Neural cell (in vitro differentiated cells): ENCODE data around the gene PAX6. TPM values are rescaled to one million over a fixed set of nuclear protein-coding genes. Genes with fewer than 3 reads are reported as not detected.

ENCODE experiments used
- H2AFZ ChIP-seq: fragments of 200-600, 300-800 bp; sonication (generic), shearing (Covaris generic); 2 replicates; pipeline ENCODE4 v1.6.0; 2014; ENCODE audit warnings: low read depth, mild to moderate bottlenecking, antibody characterized with exemption, low read length, moderate library complexity
- H3F3A ChIP-seq: fragments of 200-600 bp; shearing (Covaris generic); 2 replicates; pipeline ENCODE4 v1.6.1; 2016; ENCODE audit warnings: mild to moderate bottlenecking, moderate library complexity, mixed read lengths, antibody characterized with exemption, low read length; ENCODE audit not compliant: insufficient read depth, poor library complexity, severe bottlenecking
- H3K27ac ChIP-seq: fragments of 200-600, 300-800 bp; sonication (generic), shearing (Covaris generic); 2 replicates; pipeline ENCODE4 v1.5.1; 2014; ENCODE audit warnings: mild to moderate bottlenecking, low read length, moderate library complexity
- H3K27me3 ChIP-seq: fragments of 300-800, 200-600 bp; sonication (generic), shearing (Covaris generic); 2 replicates; pipeline ENCODE4 v1.6.0; 2014; ENCODE audit warnings: mild to moderate bottlenecking, low read depth, low read length, moderate library complexity; ENCODE audit not compliant: insufficient read depth
- H3K36me3 ChIP-seq: fragments of 300-800, 200-600 bp; sonication (generic), shearing (Covaris generic); 2 replicates; pipeline ENCODE4 v1.5.1; 2014; ENCODE audit warnings: mild to moderate bottlenecking, antibody characterized with exemption, low read length, moderate library complexity; ENCODE audit not compliant: insufficient read depth
- H3K4me2 ChIP-seq: fragments of 300-800, 200-600 bp; sonication (generic), shearing (Covaris generic); 2 replicates; pipeline ENCODE4 v1.6.0; 2014; ENCODE audit warnings: mild to moderate bottlenecking, low read length
- H3K4me3 ChIP-seq: fragments of 300-800, 200-600 bp; sonication (generic), shearing (Covaris generic); 2 replicates; pipeline ENCODE4 v1.5.1; 2014; ENCODE audit warnings: mild to moderate bottlenecking, low read length, moderate library complexity
- H3K79me2 ChIP-seq: fragments of 200-600 bp; shearing (Covaris generic); replicated peaks from 2 replicates; pipeline ENCODE4 v1.6.0; 2014; ENCODE audit warnings: mild to moderate bottlenecking, low read length, moderate library complexity; ENCODE audit not compliant: insufficient read depth
- H3K9ac ChIP-seq: fragments of 300-800, 200-600 bp; sonication (generic), shearing (Covaris generic); 2 replicates; pipeline ENCODE4 v1.6.1; 2016; ENCODE audit warnings: mild to moderate bottlenecking, low read length, mixed read lengths
- H3K9me2 ChIP-seq: fragments of 200-600 bp; shearing (Covaris generic); 2 replicates; pipeline ENCODE4 v1.6.1; 2016; ENCODE audit warnings: mild to moderate bottlenecking, low read length, mixed read lengths; ENCODE audit not compliant: insufficient read depth
- H3K9me3 ChIP-seq: fragments of 200-600, 300-800 bp; sonication (generic), shearing (Covaris generic); 2 replicates; pipeline ENCODE4 v1.6.1; 2016; ENCODE audit warnings: mild to moderate bottlenecking, mixed run types, low read length, moderate library complexity, mixed read lengths
- H4K20me1 ChIP-seq: fragments of 200-600 bp; shearing (Covaris generic); 2 replicates; pipeline ENCODE4 v1.6.1; 2016; ENCODE audit warnings: mild to moderate bottlenecking, mixed run types; ENCODE audit not compliant: insufficient read depth
- CTCF ChIP-seq: fragments of 450-650 bp; IDR thresholded peaks from 2 replicates; pipeline ENCODE4 v1.5.1; 2014; ENCODE audit warnings: antibody characterized with exemption, mild to moderate bottlenecking, moderate library complexity; ENCODE audit not compliant: poor library complexity, severe bottlenecking
- EP300 ChIP-seq: fragments of 450-650 bp; conservative IDR thresholded peaks from 2 replicates; pipeline ENCODE4 v1.6.1; 2014; ENCODE audit warnings: antibody characterized with exemption, mild to moderate bottlenecking, moderate library complexity; ENCODE audit not compliant: poor library complexity, severe bottlenecking
- EZH2 ChIP-seq: fragments of 200-600, 300-800 bp; shearing (Covaris generic), sonication (generic); IDR thresholded peaks from 2 replicates; pipeline ENCODE4 v1.6.1; 2014; ENCODE audit warnings: antibody characterized with exemption, low read length, borderline replicate concordance, mild to moderate bottlenecking; ENCODE audit not compliant: insufficient read depth, poor library complexity, severe bottlenecking
- MXI1 ChIP-seq: fragments of 450-650 bp; conservative IDR thresholded peaks from 2 replicates; pipeline ENCODE4 v1.6.1; 2014; ENCODE audit warnings: antibody characterized with exemption, mild to moderate bottlenecking; ENCODE audit not compliant: poor library complexity, severe bottlenecking
- POLR2AphosphoS5 ChIP-seq: IDR thresholded peaks from 2 replicates; pipeline ENCODE4 v1.6.1; 2012
- RAD21 ChIP-seq: fragments of 450-650 bp; conservative IDR thresholded peaks from 2 replicates; pipeline ENCODE4 v1.6.1; 2014; ENCODE audit warnings: antibody characterized with exemption, mild to moderate bottlenecking, moderate library complexity
- REST ChIP-seq: IDR thresholded peaks from 2 replicates; pipeline ENCODE4 v1.6.1; 2012; ENCODE audit warnings: borderline replicate concordance
- SMC3 ChIP-seq: fragments of 450-650 bp; conservative IDR thresholded peaks from 2 replicates; pipeline ENCODE4 v1.6.1; 2014; ENCODE audit warnings: antibody characterized with exemption, mild to moderate bottlenecking, moderate library complexity; ENCODE audit not compliant: poor library complexity
- TAF1 ChIP-seq: IDR thresholded peaks from 2 replicates; pipeline ENCODE4 v1.6.1; 2012; ENCODE audit warnings: low read depth
- polyA plus RNA-seq: library from polyadenylated mRNA; depleted of rRNA; stranded (reverse); fragments of >200 nt; gene quantifications from 2 replicates; pipeline ENCODE4 v1.2.3, GENCODE V29; 2014

The PAX6 gene
- polyA plus RNA-seq, 1 donor from 2014 or later, result 74.7 TPM

- Histone ChIP-seq H3K79me2 (no peaks in the 10 kb centered on the region), H3K27ac (no peak overlapping the region), H3K9me3 (no peaks in the 10 kb centered on the region), H3K9ac (no peak overlapping the region), H4K20me1 (no peaks in the 10 kb centered on the region), H3F3A (no peaks in the 10 kb centered on the region), H2AFZ (no peak overlapping the region), H3K4me3 (no peak overlapping the region), H3K27me3 (no peaks in the 10 kb centered on the region), H3K36me3 (no peaks in the 10 kb centered on the region), H3K9me2 (no peaks in the 10 kb centered on the region), H3K4me2 (no peak overlapping the region)
- no peak for TF ChIP-seq EZH2
These were observed 30.3 kb upstream of the PAX6 start for GRCh38 chr11:31841435-31841834.

- no peaks in the 10 kb centered on the region for H3K9me2 ChIP-seq
- no peaks in the 10 kb centered on the region for H4K20me1 ChIP-seq
- TF ChIP-seq MXI1 (no peak), EZH2 (no peak), CTCF (no peak), RAD21 (no peak), EP300 (no peak), REST (no peak), POLR2AphosphoS5 (no peak), TAF1 (no peak), SMC3 (no peak)
- H3K79me2 ChIP-seq, result no peaks in the 10 kb centered on the region
- H3K9me3 ChIP-seq, result no peaks in the 10 kb centered on the region
- peaks cover 13% of the 10 kb centered on the region for H3K27me3 ChIP-seq
- no peak overlapping the region for H3K4me2 ChIP-seq
- no peaks in the 10 kb centered on the region for H3K36me3 ChIP-seq
- no peaks in the 10 kb centered on the region for H3F3A ChIP-seq
- no peak overlapping the region for H3K4me3 ChIP-seq
- H3K27ac ChIP-seq, result no peak overlapping the region
- no peak overlapping the region for H2AFZ ChIP-seq
- H3K9ac ChIP-seq, result no peak overlapping the region
These were observed 23.1 kb upstream of the PAX6 start for GRCh38 chr11:31834237-31834636.

GRCh38 chr11:31830406-31830805 lies 19.3 kb upstream of the PAX6 start:
- no peaks in the 10 kb centered on the region for H3F3A ChIP-seq
- no peaks in the 10 kb centered on the region for H3K36me3 ChIP-seq
- no peak overlapping the region for H3K4me2 ChIP-seq
- no peaks in the 10 kb centered on the region for H4K20me1 ChIP-seq
- no peak for TF ChIP-seq TAF1
- no peak for TF ChIP-seq EP300
- no peak for TF ChIP-seq MXI1
- TF ChIP-seq EZH2, result no peak
- TF ChIP-seq CTCF, result no peak
- no peak for TF ChIP-seq POLR2AphosphoS5
- no peak for TF ChIP-seq RAD21
- no peak for TF ChIP-seq SMC3
- TF ChIP-seq REST, result no peak
- no peak overlapping the region for H3K9ac ChIP-seq
- no peaks in the 10 kb centered on the region for H3K79me2 ChIP-seq
- peaks cover 51% of the 10 kb centered on the region for H3K27me3 ChIP-seq
- H3K9me3 ChIP-seq, result no peaks in the 10 kb centered on the region
- no peak overlapping the region for H2AFZ ChIP-seq
- H3K9me2 ChIP-seq, result no peaks in the 10 kb centered on the region
- H3K27ac ChIP-seq, result no peak overlapping the region
- H3K4me3 ChIP-seq, result no peak overlapping the region
